H9 (cell line): ENCODE data around the gene MUC15. TPM values are rescaled to one million over a fixed set of nuclear protein-coding genes. Genes with fewer than 3 reads are reported as not detected.

Experiments used
- DNase-seq: peaks from one replicate; pipeline ENCODE4 v3.0.0-alpha.2; 2017
- H2AFZ ChIP-seq: one replicate; pipeline ENCODE4 v1.6.1; 2013; ENCODE audit warnings: mild to moderate bottlenecking, low read length, control low read depth, moderate library complexity
- H2AK5ac ChIP-seq: 2 replicates; pipeline ENCODE4 v1.6.1; 2013; ENCODE audit warnings: low read length, control low read depth, mixed read lengths; ENCODE audit not compliant: insufficient read length
- H2BK120ac ChIP-seq: one replicate; pipeline ENCODE4 v1.6.1; 2013; ENCODE audit warnings: low read depth, mild to moderate bottlenecking, low read length, control low read depth, inconsistent platforms; ENCODE audit not compliant: poor library complexity, severe bottlenecking
- H2BK12ac ChIP-seq: 2 replicates; pipeline ENCODE4 v1.6.1; 2013; ENCODE audit warnings: low read length, control low read depth, mixed read lengths, low read depth; ENCODE audit not compliant: insufficient read length
- H2BK15ac ChIP-seq: 2 replicates; pipeline ENCODE4 v1.6.1; 2013; ENCODE audit warnings: low read depth, low read length, control low read depth
- H2BK20ac ChIP-seq: one replicate; pipeline ENCODE4 v1.6.1; 2013; ENCODE audit warnings: low read depth, mild to moderate bottlenecking, low read length, control low read depth, inconsistent platforms; ENCODE audit not compliant: poor library complexity, severe bottlenecking
- H2BK5ac ChIP-seq: 2 replicates; pipeline ENCODE4 v1.6.1; 2013; ENCODE audit warnings: low read length, control low read depth, mixed read lengths; ENCODE audit not compliant: insufficient read length
- H3K14ac ChIP-seq: 2 replicates; pipeline ENCODE4 v1.6.1; 2013; ENCODE audit warnings: low read length, control low read depth; ENCODE audit not compliant: insufficient read depth
- H3K18ac ChIP-seq: 2 replicates; pipeline ENCODE4 v1.6.1; 2013; ENCODE audit warnings: low read depth, mild to moderate bottlenecking, mixed read lengths, low read length, control low read depth; ENCODE audit not compliant: insufficient read length
- H3K23ac ChIP-seq: 2 replicates; pipeline ENCODE4 v1.6.1; 2013; ENCODE audit warnings: low read length, control low read depth, mixed read lengths, low read depth; ENCODE audit not compliant: insufficient read length
- H3K23me2 ChIP-seq: 2 replicates; pipeline ENCODE4 v1.6.1; 2013; ENCODE audit warnings: low read depth, mild to moderate bottlenecking, mixed read lengths, low read length, control low read depth; ENCODE audit not compliant: insufficient read length, poor library complexity, severe bottlenecking
- H3K27ac ChIP-seq: 2 replicates; pipeline ENCODE4 v1.5.1; 2013; ENCODE audit warnings: low read length, control low read depth, mixed read lengths, low read depth; ENCODE audit not compliant: insufficient read length
- H3K27me3 ChIP-seq: 2 replicates; pipeline ENCODE4 v1.6.1; 2013; ENCODE audit warnings: low read length, control low read depth, inconsistent platforms; ENCODE audit not compliant: insufficient read depth
- H3K4ac ChIP-seq: 2 replicates; pipeline ENCODE4 v1.6.1; 2013; ENCODE audit warnings: low read depth, mild to moderate bottlenecking, control low read depth, inconsistent platforms, low read length, moderate library complexity
- H3K4me1 ChIP-seq: 2 replicates; pipeline ENCODE4 v1.6.1; 2013; ENCODE audit warnings: low read length, control low read depth, inconsistent platforms; ENCODE audit not compliant: insufficient read depth
- H3K4me2 ChIP-seq: 2 replicates; pipeline ENCODE4 v1.6.1; 2013; ENCODE audit warnings: low read length, control low read depth, mixed read lengths; ENCODE audit not compliant: insufficient read length, insufficient read depth
- H3K56ac ChIP-seq: 2 replicates; pipeline ENCODE4 v1.6.1; 2013; ENCODE audit warnings: low read depth, mild to moderate bottlenecking, mixed read lengths, low read length, control low read depth; ENCODE audit not compliant: insufficient read length
- H3K79me1 ChIP-seq: 2 replicates; pipeline ENCODE4 v1.6.1; 2013; ENCODE audit warnings: low read depth, mild to moderate bottlenecking, moderate library complexity, low read length, control low read depth, inconsistent platforms; ENCODE audit not compliant: insufficient read depth, poor library complexity, severe bottlenecking
- H3K79me2 ChIP-seq: 2 replicates; pipeline ENCODE4 v1.6.1; 2013; ENCODE audit warnings: low read length, control low read depth, inconsistent platforms; ENCODE audit not compliant: insufficient read depth
- H3K9ac ChIP-seq: 2 replicates; pipeline ENCODE4 v1.6.1; 2013; ENCODE audit warnings: low read length, control low read depth, mixed read lengths; ENCODE audit not compliant: insufficient read length; ENCODE audit errors: extremely low read depth
- H3K9me3 ChIP-seq: one replicate; pipeline ENCODE4 v1.6.1; 2013; ENCODE audit warnings: low read depth, low read length, inconsistent platforms; ENCODE audit not compliant: control insufficient read depth
- H3T11ph ChIP-seq: one replicate; pipeline ENCODE4 v1.6.1; 2013; ENCODE audit warnings: mild to moderate bottlenecking, low read length, control low read depth, inconsistent platforms
- H4K20me1 ChIP-seq: one replicate; pipeline ENCODE4 v1.6.1; 2013; ENCODE audit not compliant: control insufficient read depth, insufficient read length, insufficient read depth
- H4K5ac ChIP-seq: 2 replicates; pipeline ENCODE4 v1.6.1; 2013; ENCODE audit warnings: low read depth, mild to moderate bottlenecking, mixed read lengths, low read length, control low read depth; ENCODE audit not compliant: insufficient read length
- H4K8ac ChIP-seq: replicated peaks from 2 replicates; pipeline ENCODE4 v1.6.1; 2013; ENCODE audit warnings: low read length, control low read depth, mixed read lengths, low read depth; ENCODE audit not compliant: insufficient read length
- H4K91ac ChIP-seq: 2 replicates; pipeline ENCODE4 v1.6.1; 2013; ENCODE audit warnings: low read depth, mild to moderate bottlenecking, moderate library complexity, mixed read lengths, low read length, control low read depth; ENCODE audit not compliant: insufficient read length
- H3K27ac Mint-ChIP-seq, 3 experiments: 2 replicates in 2 of 3; 3 replicates in 1 of 3; pipeline ENCODE4 v1.8.0; 2020 to 2021; ENCODE audit warnings: mixed read lengths in 3 of 3, mild to moderate bottlenecking in 1 of 3, moderate library complexity in 1 of 3
- H3K27me3 Mint-ChIP-seq: 2 replicates; pipeline ENCODE4 v1.8.0; 2021; ENCODE audit warnings: low read depth, mild to moderate bottlenecking, moderate library complexity, mixed read lengths
- H3K36me3 Mint-ChIP-seq, 3 experiments: 2 replicates in 2 of 3; 3 replicates in 1 of 3; pipeline ENCODE4 v1.8.0; 2020 to 2021; ENCODE audit warnings: low read depth in 3 of 3, mixed read lengths in 3 of 3; ENCODE audit not compliant: insufficient read depth in 1 of 3
- H3K4me1 Mint-ChIP-seq, 2 experiments: 2 replicates each; pipeline ENCODE4 v1.8.0; 2020; ENCODE audit warnings: mixed read lengths in 2 of 2
- H3K4me3 Mint-ChIP-seq, 2 experiments: 2 replicates in 1 of 2; 3 replicates in 1 of 2; pipeline ENCODE4 v1.8.0; 2020 to 2021; ENCODE audit warnings: mild to moderate bottlenecking in 2 of 2, mixed read lengths in 2 of 2, moderate library complexity in 1 of 2
- H3K9me3 Mint-ChIP-seq, 2 experiments: 2 replicates in 1 of 2; 3 replicates in 1 of 2; pipeline ENCODE4 v1.8.0; 2020; ENCODE audit warnings: mild to moderate bottlenecking in 2 of 2, mixed read lengths in 2 of 2, moderate library complexity in 1 of 2
- WGBS: extraction: QIAGEN DNeasy Blood & Tissue Kit; methylation state at CpG from one replicate; pipeline ENCODE4 v1.1.7; 2013; ENCODE audit warnings: missing lambda C conversion rate, low lambda C conversion rate, mixed read lengths; ENCODE audit not compliant: insufficient read length; ENCODE audit errors: extremely low coverage; 5-methylcytosine and 5-hydroxymethylcytosine counted together
- total RNA-seq: library from RNA; stranded (reverse); gene quantifications from 2 replicates; pipeline ENCODE4 v1.2.1, GENCODE V29; 2021
- TF ChIP-seq, protein P1 (sequence below): fragments of 200-600 bp; sonication (generic); conservative IDR thresholded peaks from 3 replicates; pipeline ENCODE4 v1.8.0; 2021; ENCODE audit warnings: antibody characterized with exemption, mild to moderate bottlenecking

Gene MUC15
- total RNA-seq, 1 experiment from 2014 or later, result not detected

GRCh38 chr11:26599876-26600434 lies 27.9 kb upstream of the MUC15 start:
- Mint-ChIP-seq H3K9me3 (peaks cover 10 to 11% of the 10 kb centered on the region in 2 experiments; a peak in 4 of 5 replicates), H3K27ac (no peak overlapping the region), H3K4me1 (peaks cover 4 to 8% of the 10 kb centered on the region in 2 experiments; a peak in 3 of 4 replicates), H3K4me3 (no peak overlapping the region), H3K27me3 (no peaks in the 10 kb centered on the region; the same call in none of the 2 replicates), H3K36me3 (peaks cover 0 to 5% (median 4%) of the 10 kb centered on the region in 3 experiments; a peak in 2 of 7 replicates)
- no peaks in the 10 kb centered on the region for H3K9me3 ChIP-seq
- H2AFZ ChIP-seq, result no peak overlapping the region
- H3K4me1 ChIP-seq, result no peaks in the 10 kb centered on the region
- no peak overlapping the region for H3K23ac ChIP-seq
- TF ChIP-seq, protein P1, sequence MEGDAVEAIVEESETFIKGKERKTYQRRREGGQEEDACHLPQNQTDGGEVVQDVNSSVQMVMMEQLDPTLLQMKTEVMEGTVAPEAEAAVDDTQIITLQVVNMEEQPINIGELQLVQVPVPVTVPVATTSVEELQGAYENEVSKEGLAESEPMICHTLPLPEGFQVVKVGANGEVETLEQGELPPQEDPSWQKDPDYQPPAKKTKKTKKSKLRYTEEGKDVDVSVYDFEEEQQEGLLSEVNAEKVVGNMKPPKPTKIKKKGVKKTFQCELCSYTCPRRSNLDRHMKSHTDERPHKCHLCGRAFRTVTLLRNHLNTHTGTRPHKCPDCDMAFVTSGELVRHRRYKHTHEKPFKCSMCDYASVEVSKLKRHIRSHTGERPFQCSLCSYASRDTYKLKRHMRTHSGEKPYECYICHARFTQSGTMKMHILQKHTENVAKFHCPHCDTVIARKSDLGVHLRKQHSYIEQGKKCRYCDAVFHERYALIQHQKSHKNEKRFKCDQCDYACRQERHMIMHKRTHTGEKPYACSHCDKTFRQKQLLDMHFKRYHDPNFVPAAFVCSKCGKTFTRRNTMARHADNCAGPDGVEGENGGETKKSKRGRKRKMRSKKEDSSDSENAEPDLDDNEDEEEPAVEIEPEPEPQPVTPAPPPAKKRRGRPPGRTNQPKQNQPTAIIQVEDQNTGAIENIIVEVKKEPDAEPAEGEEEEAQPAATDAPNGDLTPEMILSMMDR, result no peak
- no peak overlapping the region for H3K4me2 ChIP-seq
- H4K20me1 ChIP-seq, result no peaks in the 10 kb centered on the region
- no peak overlapping the region for H2BK15ac ChIP-seq
- no peak for DNase-seq
- no peak overlapping the region for H3T11ph ChIP-seq
- H3K18ac ChIP-seq, result no peak overlapping the region
- no peak overlapping the region for H4K5ac ChIP-seq
- H2BK5ac ChIP-seq, result no peak overlapping the region
- H4K8ac ChIP-seq, result no peak overlapping the region
- no peak overlapping the region for H2BK20ac ChIP-seq
- H3K79me2 ChIP-seq, result no peaks in the 10 kb centered on the region
- H2AK5ac ChIP-seq, result no peak overlapping the region
- no peak overlapping the region for H3K14ac ChIP-seq
- H3K4ac ChIP-seq, result no peak overlapping the region
- no peak overlapping the region for H3K9ac ChIP-seq
- no CpG with 5 or more reads among the region's 4 CpGs for WGBS
- H2BK120ac ChIP-seq, result no peak overlapping the region
- no peak overlapping the region for H3K56ac ChIP-seq
- H2BK12ac ChIP-seq, result no peak overlapping the region
- no peaks in the 10 kb centered on the region for H3K27me3 ChIP-seq
- H3K27ac ChIP-seq, result no peak overlapping the region
- H3K23me2 ChIP-seq, result no peaks in the 10 kb centered on the region
- H4K91ac ChIP-seq, result no peak overlapping the region
- no peaks in the 10 kb centered on the region for H3K79me1 ChIP-seq
